K562 (cell line): ENCODE results near the gene C6orf141. TPM values are rescaled to one million over a fixed set of nuclear protein-coding genes. Genes with fewer than 3 reads are reported as not detected.

Experiments
- ATAC-seq: fragments of 200-7000 bp; cut with Tn5 transposase; 3 replicates; pipeline ENCODE4 v1.9.1; 2020; ENCODE audit warnings: moderate library complexity
- BruUV-seq: library from RNA; stranded (reverse); fragments of 400-500 nt; replicated peaks from 2 replicates; lab custom pipeline; 2021; lab: Mats Ljungman, UMichigan
- CTCF ChIA-PET: fragments of 300-600 bp; formaldehyde crosslinking; extraction: SDS; loops from one replicate; lab custom pipeline; 2021; ENCODE audit warnings: low intra/inter-chr PET ratio; lab: Yijun Ruan, JAX
- POLR2A ChIA-PET: fragments of 300-600, 350-650 bp; sonication (Branson Sonifier 250); formaldehyde crosslinking; extraction: SDS; loops from one replicate; lab custom pipeline; 2021; ENCODE audit warnings: antibody characterized with exemption, inconsistent platforms; lab: Yijun Ruan, JAX
- DNase-seq, 4 experiments: peaks; one replicate each; pipeline versions ENCODE4 v3.0.0 to v3.0.0-alpha.2; 2011 to 2018; ENCODE audit warnings: low spot score in 3 of 4, mixed read lengths in 3 of 4; ENCODE audit errors: extremely low read depth in 1 of 4
- FAIRE-seq: peaks from 2 replicates; lab custom pipeline; 2011; peaks lifted over from hg19 to GRCh38; lab: Jason Lieb, UNC
- H2AFZ ChIP-seq: 2 replicates; pipeline ENCODE4 v1.6.0; 2011; ENCODE audit warnings: low read depth, low read length, control low read depth, inconsistent platforms
- H3K27ac ChIP-seq: fragments of 200-600 bp; 3 replicates; pipeline ENCODE4 v1.8.0; 2011; ENCODE audit warnings: low read depth, mild to moderate bottlenecking, control low read depth, inconsistent platforms, low read length, moderate library complexity, mixed read lengths; ENCODE audit errors: extremely low read depth
- H3K27me3 ChIP-seq, 2 experiments: fragments of 300-600 bp in 1 of 2; 2 replicates in 1 of 2; 3 replicates in 1 of 2; pipeline versions ENCODE4 v1.6.0 to v1.8.0; 2011; ENCODE audit warnings: inconsistent platforms in 2 of 2, low read length in 2 of 2, mild to moderate bottlenecking in 1 of 2, mixed read lengths in 1 of 2, moderate library complexity in 1 of 2; ENCODE audit not compliant: control insufficient read depth in 2 of 2, insufficient read depth in 2 of 2
- H3K36me3 ChIP-seq: fragments of 300-600 bp; 3 replicates; pipeline ENCODE4 v1.8.0; 2011; ENCODE audit warnings: mild to moderate bottlenecking, low read length, inconsistent platforms; ENCODE audit not compliant: control insufficient read depth, insufficient read depth
- H3K4me1 ChIP-seq, 2 experiments: fragments of 200-600 bp in 1 of 2; replicated peaks in 1 of 2; 2 replicates in 1 of 2; 3 replicates in 1 of 2; pipeline versions ENCODE4 v1.5.1 to v1.8.0; 2011; ENCODE audit warnings: inconsistent platforms in 2 of 2, low read length in 2 of 2, mild to moderate bottlenecking in 1 of 2, mixed read lengths in 1 of 2, moderate library complexity in 1 of 2; ENCODE audit not compliant: control insufficient read depth in 2 of 2, insufficient read depth in 2 of 2
- H3K4me2 ChIP-seq: 2 replicates; pipeline ENCODE4 v1.6.1; 2011; ENCODE audit warnings: low read length, control low read depth, inconsistent platforms, mixed read lengths; ENCODE audit not compliant: insufficient read depth
- H3K4me3 ChIP-seq: fragments of 200-600 bp; sonication (generic), shearing (Covaris generic); 2 replicates; pipeline ENCODE4 v1.5.1; 2016; ENCODE audit warnings: control low read depth, inconsistent platforms
- H3K79me2 ChIP-seq: fragments of 200-600 bp; 3 replicates; pipeline ENCODE4 v1.8.0; 2011; ENCODE audit warnings: low read length, inconsistent platforms; ENCODE audit not compliant: control insufficient read depth, insufficient read depth
- H3K9ac ChIP-seq, 2 experiments: 2 replicates each; pipeline versions ENCODE4 v1.6.0 to v1.6.1; 2011; ENCODE audit warnings: low read depth in 2 of 2, low read length in 2 of 2, control low read depth in 1 of 2, inconsistent platforms in 1 of 2, mild to moderate bottlenecking in 1 of 2, mixed read lengths in 1 of 2; ENCODE audit not compliant: insufficient read depth in 1 of 2
- H3K9me1 ChIP-seq: one replicate; pipeline ENCODE4 v1.6.0; 2011; ENCODE audit warnings: inconsistent platforms, mild to moderate bottlenecking, low read length, moderate library complexity; ENCODE audit not compliant: control insufficient read depth, insufficient read depth
- H3K9me3 ChIP-seq: replicated peaks from 2 replicates; pipeline ENCODE4 v1.5.1; 2011; ENCODE audit warnings: low read depth, low read length, inconsistent platforms; ENCODE audit not compliant: control insufficient read depth, insufficient read depth
- H4K20me1 ChIP-seq: replicated peaks from 2 replicates; pipeline ENCODE4 v1.6.1; 2011; ENCODE audit warnings: low read length, inconsistent platforms, mixed read lengths; ENCODE audit not compliant: control insufficient read depth, insufficient read depth
- NR2C2 ChIP-seq, 2 experiments: fragments of 200-800 bp in 1 of 2; sonication (Bioruptor generic) in 1 of 2; sonication (generic) in 1 of 2; formaldehyde crosslinking in 1 of 2; IDR thresholded peaks; 2 replicates each; pipeline versions ENCODE4 v1.6.1 to v1.8.0; 2016 to 2022; ENCODE audit warnings: mild to moderate bottlenecking in 1 of 2, missing compliant biosample characterization in 1 of 2, missing genetic modification characterization in 1 of 2, missing genetic modification reagents in 1 of 2
- SMARCC2 ChIP-seq: fragments of 450-650 bp; IDR thresholded peaks from 2 replicates; pipeline ENCODE4 v1.6.1; 2017; ENCODE audit warnings: antibody characterized with exemption, moderate library complexity, mild to moderate bottlenecking, low read depth
- SP2 ChIP-seq: IDR thresholded peaks from 2 replicates; pipeline ENCODE4 v1.6.1; 2011; ENCODE audit warnings: mild to moderate bottlenecking, low read depth, low read length, moderate library complexity; ENCODE audit not compliant: poor library complexity, severe bottlenecking; ENCODE audit errors: extremely low read depth
- SPI1 ChIP-seq: IDR thresholded peaks from 2 replicates; pipeline ENCODE4 v1.6.1; 2011; ENCODE audit warnings: low read depth, low read length, control low read depth, borderline replicate concordance
- WGBS: fragments of 100-300 bp; shearing (Covaris generic); methylation state at CpG from one replicate; pipeline ENCODE4 v1.1.6; 2016; ENCODE audit warnings: low coverage, mixed read lengths; ENCODE audit not compliant: insufficient coverage; ENCODE audit errors: missing lambda C conversion rate; 5-methylcytosine and 5-hydroxymethylcytosine counted together
- in situ Hi-C: fragments of 300-500 bp; cut with MboI; formaldehyde crosslinking; loops from 4 replicates; pipeline ENCODE4 v1.15.0; 2018; ENCODE audit warnings: inconsistent platforms, mixed read lengths
- intact Hi-C: fragments of 100-400 bp; cut with micrococcal nuclease; formaldehyde crosslinking; loops from 2 replicates; pipeline ENCODE4 v1.14.2; 2022
- polyA plus RNA-seq, 8 experiments: library from polyadenylated mRNA; depleted of rRNA in 4 of 8; stranded (reverse) in 5 of 8; unstranded in 3 of 8; fragments of >200 nt; fragmentation: Nextera tagmentation in 2 of 8; fragmentation: Illumina TruSeq in 1 of 8; extraction: Ambion mirVana in 2 of 8; extraction: Trizol in 1 of 8; gene quantifications; 2 replicates each; pipeline versions ENCODE4 v1.2.1 to v1.2.3, GENCODE V29; 2011 to 2014; ENCODE audit warnings: inconsistent platforms in 1 of 8, missing spikeins in 1 of 8
- total RNA-seq, 7 experiments: library from RNA; depleted of rRNA in 6 of 7; stranded (reverse); fragments of >200 nt in 6 of 7; fragmentation: Illumina TruSeq in 2 of 7; extraction: Trizol in 2 of 7; gene quantifications; 2 replicates each; pipeline versions ENCODE4 v1.2.1 to v1.2.3, GENCODE V29; 2011 to 2021; ENCODE audit warnings: low replicate concordance in 1 of 7

C6orf141 gene
- total and polyA plus RNA-seq, 9 of the 15 experiments (the other 6 are each of a cell fraction or from before 2014, with no cell fraction given) = not detected

DNA sequence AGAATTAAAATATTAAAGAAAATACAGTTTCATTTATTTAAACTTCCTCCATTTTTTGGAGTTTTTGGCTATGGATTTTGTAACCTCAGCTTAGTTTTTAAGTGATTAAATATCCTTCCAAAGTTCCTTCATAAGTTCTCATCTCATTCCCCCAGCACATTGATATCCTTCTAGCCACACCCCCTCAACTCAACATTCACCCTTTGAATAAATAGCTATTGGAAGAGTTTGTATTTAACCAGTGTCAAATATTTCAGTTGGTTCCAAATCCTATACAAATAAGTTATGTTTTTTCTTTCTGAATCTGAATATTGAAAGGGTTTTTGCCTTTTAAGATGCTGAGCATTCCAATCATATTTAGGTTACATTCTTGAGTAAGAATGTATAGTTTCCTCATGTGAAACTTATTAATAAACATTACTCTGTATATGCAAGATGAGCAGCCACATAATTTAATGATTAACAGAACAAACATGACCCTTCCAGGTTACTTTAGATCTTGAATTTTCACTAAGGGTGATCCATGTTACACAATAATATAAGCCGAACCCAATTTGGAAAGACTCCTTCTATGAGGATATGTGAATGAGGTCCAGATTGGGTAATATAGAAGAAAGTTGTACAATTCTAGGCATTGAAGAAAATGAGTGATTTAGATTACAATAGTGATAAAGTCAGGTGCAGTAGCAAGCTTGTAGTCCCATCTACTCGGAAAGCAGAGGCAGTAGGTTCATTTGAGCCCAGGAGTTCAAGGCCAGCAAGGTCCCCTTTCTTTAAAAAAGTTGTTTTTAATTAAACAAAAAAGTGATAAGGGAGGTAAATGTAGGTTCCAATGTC, 37.1 kb upstream of the C6orf141 start:
- H2AFZ ChIP-seq = no peak overlapping the region
- 36% methylated on average over 2 of the region's 2 CpGs for WGBS
- ATAC-seq (no peak), DNase-seq (no peak), FAIRE-seq (no peak)
- in situ Hi-C loops (no loop called here), intact Hi-C loops (no loop called here)
- no TSS peak for BruUV-seq
- H4K20me1 ChIP-seq = no peaks in the 10 kb centered on the region
- H3K27ac ChIP-seq = no peak overlapping the region
- no peaks in the 10 kb centered on the region for H3K4me1 ChIP-seq
- no peak overlapping the region for H3K4me3 ChIP-seq
- H3K36me3 ChIP-seq = no peaks in the 10 kb centered on the region
- no peaks in the 10 kb centered on the region for H3K27me3 ChIP-seq
- H3K9me3 ChIP-seq = peaks cover 7% of the 10 kb centered on the region; the same call in 1 of the 2 replicates
- no peak for TF ChIP-seq SMARCC2
- no peak for TF ChIP-seq NR2C2 (CRISPR knock-in tag; IDR thresholded peaks at IDR 0.05)
- no peak for TF ChIP-seq NR2C2 (tag; IDR thresholded peaks at IDR 0.05)
- TF ChIP-seq SPI1 = no peak
- no peak for TF ChIP-seq SP2
- no peak overlapping the region for H3K4me2 ChIP-seq
- H3K9me1 ChIP-seq = no peaks in the 10 kb centered on the region
- no peak overlapping the region for H3K9ac ChIP-seq
- CTCF ChIA-PET = no interaction called here
- POLR2A ChIA-PET = no interaction called here
- H3K79me2 ChIP-seq = no peaks in the 10 kb centered on the region
